ENCODE results near the gene PRR29.

DNA sequence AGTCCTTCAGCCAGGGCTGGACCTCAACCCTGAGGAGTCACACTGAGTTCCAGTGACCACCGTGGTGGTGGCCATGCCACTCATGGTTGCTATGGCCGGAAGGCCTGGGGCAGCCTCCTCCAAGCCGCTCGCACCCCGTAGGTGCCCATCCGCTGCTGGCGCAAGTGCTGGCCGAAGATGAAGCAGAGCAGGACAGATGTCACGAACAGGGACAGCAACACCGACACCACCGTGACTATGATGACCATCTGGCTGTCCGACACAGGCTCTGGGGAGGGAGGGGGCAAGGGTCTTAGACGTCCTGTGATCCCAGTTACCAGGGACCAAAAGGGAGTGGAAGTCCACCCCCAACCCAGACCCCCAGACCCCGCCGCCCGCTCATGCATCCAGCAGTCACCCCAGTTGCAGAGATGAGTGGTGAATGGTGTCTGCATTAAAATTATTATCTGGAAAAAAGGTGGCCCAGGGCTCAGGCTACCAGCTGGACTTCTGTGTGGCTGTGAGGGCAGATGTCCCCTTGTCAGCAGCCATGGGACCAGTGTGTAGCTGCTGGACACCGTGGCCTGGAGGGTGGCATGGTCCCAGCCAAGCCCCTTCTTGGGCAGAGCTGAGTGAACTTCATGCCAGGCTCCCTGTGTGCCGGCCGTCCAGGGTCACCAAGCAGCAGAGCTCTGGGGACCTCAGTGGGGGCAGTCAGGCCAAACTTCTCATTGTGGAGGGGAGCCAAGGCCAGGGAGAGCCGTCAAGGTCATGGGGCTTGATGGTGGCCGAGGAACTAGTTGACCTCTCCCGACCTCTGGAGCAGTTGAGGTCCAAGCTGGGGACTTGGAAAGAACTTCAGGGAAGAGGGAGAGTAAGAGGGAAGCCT lies 4.7 kb downstream of the PRR29 start:
- TF ChIP-seq, protein P1, sequence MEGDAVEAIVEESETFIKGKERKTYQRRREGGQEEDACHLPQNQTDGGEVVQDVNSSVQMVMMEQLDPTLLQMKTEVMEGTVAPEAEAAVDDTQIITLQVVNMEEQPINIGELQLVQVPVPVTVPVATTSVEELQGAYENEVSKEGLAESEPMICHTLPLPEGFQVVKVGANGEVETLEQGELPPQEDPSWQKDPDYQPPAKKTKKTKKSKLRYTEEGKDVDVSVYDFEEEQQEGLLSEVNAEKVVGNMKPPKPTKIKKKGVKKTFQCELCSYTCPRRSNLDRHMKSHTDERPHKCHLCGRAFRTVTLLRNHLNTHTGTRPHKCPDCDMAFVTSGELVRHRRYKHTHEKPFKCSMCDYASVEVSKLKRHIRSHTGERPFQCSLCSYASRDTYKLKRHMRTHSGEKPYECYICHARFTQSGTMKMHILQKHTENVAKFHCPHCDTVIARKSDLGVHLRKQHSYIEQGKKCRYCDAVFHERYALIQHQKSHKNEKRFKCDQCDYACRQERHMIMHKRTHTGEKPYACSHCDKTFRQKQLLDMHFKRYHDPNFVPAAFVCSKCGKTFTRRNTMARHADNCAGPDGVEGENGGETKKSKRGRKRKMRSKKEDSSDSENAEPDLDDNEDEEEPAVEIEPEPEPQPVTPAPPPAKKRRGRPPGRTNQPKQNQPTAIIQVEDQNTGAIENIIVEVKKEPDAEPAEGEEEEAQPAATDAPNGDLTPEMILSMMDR (IDR thresholded peaks at IDR 0.05), result no peak
- TF ChIP-seq POLR2A (IDR thresholded peaks at IDR 0.05), result no peak
